Stimulated activated CD4-positive, alpha-beta T cell treated with anti-CD3 and anti-CD28 coated beads, Interleukin-1b, Interleukin-23, amount 100 ng/mL, for 48 hours (primary cell): Measurements from ENCODE around the gene TTC28.
"Not testable (repeated sequence)": the region's sequence is repeated elsewhere in the genome, so short reads cannot be mapped to it uniquely, and the experiment has no call there.

ENCODE experiments used
- DNase-seq: peaks from one replicate; pipeline ENCODE4 v3.0.0-alpha.2; 2020

Gene TTC28

DNA sequence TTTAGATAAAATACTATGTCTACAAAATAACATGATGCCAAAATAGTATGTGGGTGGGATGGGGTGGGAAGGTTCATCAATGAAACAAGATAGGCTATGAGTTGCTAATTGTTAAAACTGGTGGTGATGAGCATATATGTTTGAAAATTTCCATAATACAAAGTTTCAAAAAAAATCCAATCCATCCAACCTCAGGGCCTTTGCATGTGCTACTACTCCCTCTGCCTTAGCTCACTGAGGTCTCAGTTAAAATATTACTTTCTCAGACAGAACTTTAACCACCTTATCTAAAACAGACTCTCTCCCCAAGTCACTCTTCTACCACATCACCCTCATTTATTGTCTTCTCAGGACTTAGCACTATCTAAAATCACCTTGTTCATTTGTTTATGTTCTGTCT is 201.1 kb downstream of the TTC28 start:
- DNase-seq, result no peak

DNA sequence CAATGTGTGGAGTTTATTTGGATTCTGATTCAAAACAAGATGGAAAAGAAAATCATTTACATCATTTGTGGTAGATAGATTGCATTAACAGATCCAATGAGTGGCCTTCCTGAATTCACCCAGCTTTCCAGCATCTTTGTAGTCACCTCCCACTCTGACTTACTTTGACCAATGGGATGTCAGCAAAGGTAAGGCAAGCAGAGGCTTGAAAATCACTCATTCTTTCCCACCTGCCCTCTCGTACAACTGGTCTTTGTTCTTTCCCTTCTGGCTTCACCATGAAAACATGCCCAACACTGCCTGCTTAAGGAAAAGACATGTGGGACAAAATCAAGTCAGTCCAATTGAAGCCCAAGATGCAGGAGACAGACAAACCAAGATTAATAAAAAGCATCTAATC is 202.1 kb downstream of the TTC28 start:
- DNase-seq, result no peak

DNA sequence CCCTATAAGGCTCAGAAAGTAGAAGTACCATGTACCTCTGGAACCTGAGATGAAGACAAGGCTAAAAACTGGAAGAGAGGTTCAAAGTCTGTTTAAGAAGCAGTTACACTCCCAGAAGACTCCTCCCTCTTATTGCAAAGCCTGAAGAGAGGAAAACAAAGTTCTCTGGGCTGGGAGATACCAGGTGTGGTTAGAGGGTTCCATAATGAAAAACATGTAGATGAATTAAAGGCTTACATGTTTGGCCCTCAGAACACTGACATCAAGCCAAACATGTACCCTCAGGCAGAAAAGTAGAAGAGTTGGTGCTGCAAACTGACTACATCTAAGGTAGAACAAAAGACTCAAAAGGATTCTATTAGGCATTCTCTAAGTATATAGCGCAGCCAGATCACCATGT is 205.3 kb downstream of the TTC28 start:
- DNase-seq, result no peak

DNA sequence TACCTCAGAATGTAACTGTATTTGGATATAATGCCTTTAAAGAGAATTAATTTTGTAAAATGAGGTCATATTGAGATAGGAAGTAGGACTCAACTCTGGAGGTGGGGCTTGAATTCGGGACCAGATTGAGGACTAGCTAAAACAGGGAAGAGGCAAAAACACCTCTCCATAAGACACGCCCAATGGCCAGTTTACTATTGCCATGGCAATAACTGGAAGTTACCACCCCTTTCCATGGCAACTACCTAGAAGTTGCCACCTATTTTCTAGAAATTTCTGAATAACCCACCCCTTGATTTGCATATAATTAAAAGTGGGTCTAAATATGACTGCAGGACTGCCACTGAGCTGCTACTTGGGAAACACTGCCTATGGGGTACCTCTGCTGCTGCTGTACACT is 206.4 kb downstream of the TTC28 start:
- no peak for DNase-seq

DNA sequence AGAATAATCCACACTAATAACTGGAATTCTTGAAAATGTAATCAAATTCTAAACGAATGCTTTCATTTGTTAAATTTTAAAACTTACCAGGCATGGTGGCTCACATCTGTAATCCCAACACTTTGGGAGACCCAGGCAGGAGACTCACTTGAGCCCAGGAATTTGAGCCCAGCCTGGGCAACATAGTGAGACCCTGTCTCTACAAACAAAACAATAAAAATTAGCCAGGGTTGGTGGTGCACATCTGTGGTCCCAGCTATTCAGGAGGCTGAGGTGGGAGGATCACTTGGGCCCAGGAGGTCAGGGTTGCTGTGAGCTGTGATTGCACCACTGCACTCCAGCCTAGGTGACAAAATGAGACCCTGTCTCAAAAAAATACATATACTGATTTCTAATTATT is 212.6 kb downstream of the TTC28 start:
- DNase-seq, result not testable (repeated sequence)

DNA sequence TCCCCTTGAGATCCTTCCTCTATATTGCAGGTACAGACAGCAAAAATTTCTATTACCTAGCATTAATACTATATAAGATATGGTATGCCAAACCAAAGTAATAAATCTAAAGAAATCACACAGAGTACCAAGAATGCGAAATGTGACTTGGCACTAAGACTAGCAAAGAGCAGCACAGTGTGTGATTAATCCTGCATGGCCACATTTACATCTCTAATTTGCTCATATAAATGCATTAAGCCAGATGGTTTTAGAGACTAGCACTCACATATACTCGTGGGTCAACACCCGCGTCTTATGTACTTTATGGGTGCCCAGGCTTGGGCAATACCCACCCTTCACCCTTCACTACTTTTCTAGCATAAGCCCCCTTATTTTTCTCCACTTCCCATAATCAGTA is 213.2 kb downstream of the TTC28 start:
- no peak for DNase-seq

DNA sequence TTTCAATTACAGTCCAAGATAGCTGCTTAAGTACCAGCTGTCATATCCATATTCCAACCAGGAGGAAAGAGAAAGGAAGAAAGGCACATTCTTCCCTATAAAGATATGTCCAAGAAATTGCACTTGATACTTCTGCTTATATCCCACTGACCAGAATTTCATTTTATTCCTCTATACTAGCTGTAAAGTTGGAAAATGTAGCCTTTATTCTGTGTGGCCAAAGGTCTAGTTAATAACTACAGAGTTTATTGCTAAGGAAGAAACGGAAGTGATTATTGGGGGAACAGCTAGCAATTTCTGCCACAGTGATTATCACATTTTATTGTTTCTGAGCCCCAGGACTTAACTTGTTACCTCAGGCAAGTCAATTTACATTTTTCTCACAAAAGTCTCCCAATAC is 213.8 kb downstream of the TTC28 start:
- no peak for DNase-seq

DNA sequence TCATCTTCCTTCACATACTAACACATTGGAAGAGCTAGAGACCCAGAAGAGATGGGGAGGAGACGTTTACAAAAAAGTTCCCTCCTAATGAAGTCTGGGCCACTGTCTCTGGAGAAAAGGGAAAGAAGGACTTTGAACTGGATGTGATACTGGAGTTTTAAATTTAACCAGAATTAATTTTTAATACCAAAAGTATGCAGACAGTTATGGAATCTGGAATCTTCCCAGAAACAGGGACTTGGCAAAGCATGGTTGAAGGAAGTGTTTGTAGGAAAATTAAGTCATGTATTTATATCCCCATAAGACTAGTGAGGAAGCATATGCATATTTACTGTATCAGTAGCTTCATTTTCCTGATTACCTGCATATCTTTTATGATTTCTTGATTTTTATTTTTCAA is 215.5 kb downstream of the TTC28 start:
- DNase-seq, result no peak

DNA sequence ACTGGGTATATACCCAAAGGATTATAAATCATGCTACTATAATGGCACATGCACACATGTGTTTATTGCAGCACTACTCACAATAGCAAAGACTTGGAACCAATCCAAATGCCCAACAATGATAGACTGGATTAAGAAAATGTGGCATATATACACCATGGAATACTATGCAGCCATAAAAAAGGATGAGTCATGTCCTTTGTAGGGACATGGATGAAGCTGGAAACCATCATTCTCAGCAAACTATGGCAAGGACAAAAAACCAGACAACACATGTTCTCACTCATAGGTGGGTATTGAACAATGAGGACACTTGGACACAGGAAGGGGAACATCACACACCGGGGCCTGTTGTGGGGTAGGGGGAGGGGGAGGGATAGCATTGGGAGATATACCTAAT is 216.2 kb downstream of the TTC28 start:
- not testable (repeated sequence) for DNase-seq

DNA sequence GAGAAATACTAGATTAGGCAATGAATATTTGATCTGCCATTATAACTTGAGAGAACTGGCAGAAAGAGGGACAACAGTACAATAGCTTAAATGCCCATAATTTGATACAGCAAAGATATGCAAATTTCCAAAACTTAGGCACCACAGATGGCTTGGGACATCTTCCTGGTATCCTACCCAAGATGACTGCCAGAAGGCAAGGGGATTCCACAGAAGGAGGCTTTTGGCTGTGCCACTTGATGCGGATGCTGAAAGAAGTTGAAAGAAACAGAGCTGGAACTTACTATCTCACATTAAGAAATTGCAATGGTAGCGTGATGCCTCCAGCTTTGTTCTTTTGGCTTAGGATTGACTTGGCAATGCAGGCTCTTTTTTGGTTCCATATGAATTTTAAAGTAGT is 216.7 kb downstream of the TTC28 start:
- DNase-seq, result no peak

DNA sequence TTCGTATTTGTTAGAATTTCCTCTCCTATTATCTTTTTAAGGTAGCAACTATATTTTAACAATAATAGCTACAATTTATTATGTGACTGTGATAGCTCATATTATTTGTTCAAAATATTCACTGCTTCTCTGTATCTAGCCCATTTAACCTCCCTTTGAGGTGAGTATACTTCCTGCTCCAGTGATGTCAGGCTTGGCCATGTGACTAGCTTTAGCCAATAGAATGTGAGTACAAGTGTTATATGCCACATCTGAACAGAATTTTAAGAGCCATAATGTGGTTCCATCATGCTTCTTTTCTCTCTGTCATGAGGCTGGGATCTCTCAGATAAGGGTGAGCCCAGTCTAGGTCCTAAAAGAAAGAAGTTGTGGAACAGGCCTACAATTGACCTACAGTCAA is 217.6 kb downstream of the TTC28 start:
- no peak for DNase-seq

DNA sequence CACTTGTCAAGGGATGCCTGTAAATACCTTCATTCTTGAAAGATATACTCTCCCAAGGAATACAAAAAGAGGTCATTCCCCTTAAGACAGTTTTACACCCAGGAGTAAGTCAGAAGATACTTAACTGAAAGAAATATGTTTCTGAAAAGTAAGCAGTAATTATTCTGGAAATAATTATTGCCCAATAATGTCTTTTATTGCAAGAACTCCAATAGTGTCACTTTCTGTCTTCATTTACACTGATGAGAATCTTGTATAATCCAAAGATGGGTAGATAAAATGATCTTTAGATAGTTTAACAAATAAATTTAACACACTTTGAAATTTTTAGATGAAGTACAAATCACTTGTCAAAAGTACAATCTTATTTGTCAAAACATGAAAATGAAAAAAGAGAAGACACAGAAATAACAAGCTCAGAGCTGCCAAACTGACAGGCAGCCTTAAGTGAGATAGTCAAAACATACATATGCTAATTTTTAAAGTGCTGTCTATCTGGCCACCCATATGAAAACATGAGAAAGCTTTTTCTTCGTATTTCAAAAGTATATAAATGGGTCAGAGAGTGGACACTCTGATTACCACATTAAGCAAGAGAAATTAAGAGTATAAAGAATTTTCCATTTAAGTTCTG is 225.1 kb downstream of the TTC28 start:
- DNase-seq, result no peak

DNA sequence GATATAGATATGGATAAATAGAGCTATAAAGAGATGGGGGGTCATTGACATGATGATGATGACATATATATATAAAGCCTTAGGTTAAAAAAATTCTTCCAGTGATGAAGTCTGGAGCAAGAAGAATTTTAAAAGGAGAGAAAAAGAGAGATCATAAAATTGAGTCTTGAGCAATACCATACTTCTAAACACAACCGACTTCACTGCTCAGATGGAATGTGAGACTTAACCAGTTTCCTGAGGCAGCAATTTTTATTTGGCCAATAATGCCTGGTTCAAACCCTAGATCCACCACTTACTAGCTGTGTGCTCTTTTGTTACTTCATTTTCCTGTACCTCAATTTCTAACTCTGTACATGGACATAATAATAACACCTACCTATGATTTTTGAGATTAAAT is 229.5 kb downstream of the TTC28 start:
- DNase-seq, result no peak

DNA sequence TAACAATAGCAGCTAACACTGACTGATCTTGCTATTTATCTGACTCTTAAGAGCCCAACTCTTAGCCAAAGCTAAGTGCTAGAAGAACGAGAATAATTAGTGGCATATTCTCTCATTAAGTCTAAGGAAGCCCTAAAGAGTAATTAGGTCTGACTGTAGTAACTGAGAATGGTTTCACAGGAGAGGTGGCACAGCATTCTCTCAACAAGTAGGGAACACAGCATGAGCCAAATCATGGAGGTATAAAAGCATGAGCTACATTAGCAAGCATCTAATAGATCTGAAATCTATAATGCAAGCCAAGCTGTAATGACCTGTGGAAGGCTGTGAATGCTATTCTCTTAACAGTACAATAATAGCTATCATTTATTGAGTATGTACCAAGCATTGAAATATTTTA is 230.6 kb downstream of the TTC28 start:
- DNase-seq, result no peak

DNA sequence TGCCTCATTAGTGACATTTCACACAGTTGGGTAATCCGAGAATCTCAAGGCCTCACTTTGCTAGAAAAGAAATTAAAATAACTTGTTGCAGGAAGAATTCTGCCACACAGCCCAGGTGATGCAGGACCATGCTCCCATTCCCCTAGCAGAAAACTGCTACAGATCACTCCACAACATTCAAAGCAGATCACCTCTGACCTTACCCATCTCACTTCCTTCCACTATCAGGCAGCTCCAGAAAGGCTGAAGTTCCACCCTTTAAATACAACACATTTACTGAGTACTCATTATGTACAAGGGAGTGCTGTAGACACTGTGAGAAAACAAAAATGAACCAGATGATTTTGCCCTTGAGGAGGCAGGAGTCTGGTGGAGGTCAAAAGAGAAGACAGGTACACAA is 231.0 kb downstream of the TTC28 start:
- DNase-seq, result no peak

DNA sequence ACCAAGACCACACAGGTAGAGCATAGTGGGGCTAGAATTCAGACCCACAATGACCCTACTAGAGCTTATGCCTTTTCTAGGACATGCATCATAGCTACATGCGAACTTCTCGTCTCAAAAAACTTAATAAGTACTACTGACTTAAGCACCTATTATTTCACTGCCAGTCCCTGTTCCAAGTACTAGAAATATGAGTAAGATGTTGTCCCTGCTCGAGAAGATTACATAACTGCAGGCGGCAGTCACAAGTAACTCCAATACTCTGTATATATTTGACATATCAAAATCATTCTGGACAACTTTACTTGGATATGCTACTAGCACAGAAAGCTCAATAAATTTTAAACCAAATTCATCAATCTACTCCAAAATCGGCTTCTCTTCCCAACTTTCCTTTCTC is 235.0 kb downstream of the TTC28 start:
- DNase-seq, result no peak

DNA sequence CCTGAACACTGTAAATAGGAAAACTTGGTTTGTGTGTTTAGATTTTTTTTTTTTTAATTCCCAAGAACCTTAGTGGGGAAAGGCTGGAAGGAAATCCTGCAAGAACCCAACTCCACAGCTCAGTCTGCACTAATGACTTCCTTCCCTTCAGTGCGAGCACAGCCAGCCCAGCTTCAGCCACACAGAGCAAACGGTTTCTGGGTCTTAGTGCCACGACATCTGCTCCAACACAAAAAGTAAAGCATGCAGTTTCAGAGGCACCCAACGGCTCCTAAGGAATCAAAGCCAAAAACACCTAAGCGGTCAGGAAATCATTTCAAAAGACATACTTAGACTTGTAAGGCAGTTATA is 236.1 kb downstream of the TTC28 start:
- peak; percentile 16 for DNase-seq

DNA sequence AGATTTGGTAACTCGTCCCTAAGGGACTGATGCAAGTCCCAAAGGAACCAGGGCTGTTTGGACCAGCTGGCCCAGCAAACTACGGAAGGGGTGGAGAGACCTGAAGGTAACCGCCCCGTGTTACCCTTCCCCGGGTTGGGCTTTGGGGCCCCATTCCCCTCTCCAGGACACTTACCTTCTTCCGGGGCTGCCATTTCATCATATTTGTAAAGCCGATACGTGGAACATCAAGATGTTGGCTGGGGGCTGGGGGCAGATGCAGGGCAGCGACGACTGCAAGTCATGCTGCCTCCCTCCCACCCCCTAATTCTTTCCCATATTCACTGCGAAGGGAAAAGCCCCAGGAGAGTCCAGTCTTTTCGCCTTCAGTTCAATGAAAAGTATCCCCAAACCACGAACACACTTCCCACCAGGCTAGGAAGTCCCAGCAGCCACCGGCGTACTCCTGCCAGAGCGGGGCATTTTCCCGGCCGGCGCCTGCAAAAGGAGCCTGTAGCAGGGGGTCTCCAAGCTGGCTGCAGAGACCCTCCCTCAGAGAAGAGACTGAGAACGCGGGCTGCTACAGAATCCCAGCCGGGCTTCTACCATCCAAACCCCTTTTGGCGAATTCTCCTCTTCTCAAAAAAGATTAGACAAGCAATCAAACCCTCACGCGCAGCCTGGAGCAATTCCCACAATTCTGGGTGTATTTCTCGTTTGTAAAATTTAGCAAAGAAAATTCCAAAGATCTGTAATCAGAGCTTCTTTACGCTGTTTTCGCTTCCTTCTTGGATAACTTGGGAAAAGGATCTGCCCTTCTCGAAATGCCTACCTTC is 236.7 kb downstream of the TTC28 start:
- peak; percentile 19 for DNase-seq

DNA sequence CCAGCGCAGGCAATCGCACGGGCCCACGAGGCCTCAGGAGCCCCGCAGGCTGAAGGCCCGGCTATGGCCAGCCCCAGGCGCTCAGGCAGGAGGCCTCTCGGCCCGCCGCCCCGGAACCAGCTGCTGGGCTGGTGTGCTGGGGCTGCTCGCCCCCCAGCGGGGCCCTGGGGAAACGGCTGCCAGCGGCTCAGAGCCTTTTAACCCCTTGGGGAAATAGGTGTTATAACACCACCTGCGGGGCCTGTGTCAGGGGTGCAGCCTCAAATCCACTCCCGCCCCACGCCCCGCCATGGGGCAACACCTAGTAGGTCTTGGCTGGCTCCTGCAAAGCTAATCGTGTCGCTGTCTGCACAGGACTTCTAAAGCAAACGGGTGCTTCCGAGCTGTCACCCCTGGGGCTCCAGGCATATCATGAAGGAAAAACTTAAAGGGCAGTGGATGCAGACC is 237.4 kb downstream of the TTC28 start:
- peak; percentile 83 for DNase-seq

DNA sequence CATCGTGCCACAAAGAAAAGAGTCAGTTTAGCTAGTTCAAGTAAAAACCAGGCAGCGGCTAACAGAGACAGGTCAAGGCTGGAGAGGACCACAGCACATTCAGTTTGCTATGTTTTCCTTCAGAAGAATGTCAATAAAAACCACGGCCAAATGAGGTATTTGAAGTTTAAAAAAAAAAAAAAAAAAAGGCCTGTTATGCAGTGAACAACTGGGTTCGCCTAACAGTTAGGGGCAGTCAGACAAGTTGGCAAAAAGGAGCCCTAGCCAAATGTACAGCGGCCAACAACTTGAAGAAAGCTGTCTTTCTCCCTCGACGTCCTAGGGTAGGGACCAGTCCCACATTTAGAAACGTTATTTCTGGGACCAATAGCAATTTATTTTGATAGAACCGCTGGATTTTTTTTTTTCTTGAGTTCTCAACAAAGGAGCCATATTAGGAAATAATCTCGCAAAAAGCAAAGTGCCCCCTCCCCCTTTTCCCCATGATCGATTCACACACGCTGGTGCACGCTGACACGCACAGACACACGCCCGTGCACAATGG is 237.8 kb downstream of the TTC28 start:
- no peak for DNase-seq

DNA sequence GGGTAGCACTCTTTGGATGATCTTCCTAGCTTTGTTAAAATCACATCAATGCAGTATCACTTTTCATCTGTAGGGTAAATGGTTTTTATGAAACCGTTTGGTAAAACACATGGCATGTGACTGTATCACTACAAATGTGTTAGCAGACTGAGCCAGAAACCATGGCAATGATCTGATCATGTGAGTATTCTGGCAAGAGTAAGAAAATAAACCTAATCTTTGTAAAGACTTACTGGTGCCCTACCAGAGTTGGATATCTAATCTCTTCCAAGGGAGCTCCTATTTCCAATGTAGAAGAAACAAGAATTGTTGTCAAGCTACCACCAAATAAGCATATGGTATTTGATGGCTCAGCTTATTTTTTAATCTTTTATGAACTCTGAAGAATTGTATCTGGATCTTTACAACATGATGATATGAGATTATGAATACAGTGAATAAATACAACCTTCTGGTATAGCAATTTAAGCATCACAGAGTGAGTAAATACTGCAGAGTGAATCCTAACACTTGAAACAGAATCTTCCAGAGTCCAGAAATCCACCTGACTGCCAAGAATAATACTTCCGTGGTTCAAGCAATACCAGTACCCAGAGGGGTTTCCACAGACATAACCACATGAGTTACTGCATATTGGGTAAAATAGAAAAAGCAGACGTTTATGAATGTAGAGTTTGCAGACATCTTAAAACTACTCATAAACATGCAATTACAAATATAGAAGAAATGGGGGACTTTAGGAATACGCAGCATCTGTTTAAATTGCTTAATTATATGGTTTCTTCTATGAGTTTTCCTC is 238.8 kb downstream of the TTC28 start:
- DNase-seq, result no peak

DNA sequence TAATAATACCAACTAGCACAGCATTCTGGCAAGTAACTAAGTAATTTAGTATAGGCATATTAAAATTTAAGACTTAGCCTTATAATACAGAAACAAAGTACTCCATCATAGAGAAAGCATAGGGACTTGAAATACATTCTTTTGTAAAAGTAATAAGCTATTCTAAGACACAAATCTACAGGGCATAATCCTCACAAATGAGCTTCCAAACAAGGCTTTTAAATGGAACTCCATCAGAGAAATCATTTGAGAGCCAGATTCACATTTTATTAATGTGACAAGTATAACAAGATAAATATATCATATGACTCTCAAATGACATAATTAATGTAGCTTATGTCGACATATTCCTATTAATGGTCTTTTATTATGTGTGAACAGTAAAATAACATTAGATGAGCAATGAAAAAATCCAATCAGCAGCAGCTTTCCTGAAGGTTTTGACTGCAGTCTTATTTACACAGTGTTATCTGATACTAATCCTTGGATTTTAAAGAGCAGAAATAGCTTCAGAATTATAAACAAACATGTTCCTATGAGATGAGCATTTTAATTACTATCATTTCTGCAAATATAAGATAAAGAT is 241.4 kb downstream of the TTC28 start:
- no peak for DNase-seq

DNA sequence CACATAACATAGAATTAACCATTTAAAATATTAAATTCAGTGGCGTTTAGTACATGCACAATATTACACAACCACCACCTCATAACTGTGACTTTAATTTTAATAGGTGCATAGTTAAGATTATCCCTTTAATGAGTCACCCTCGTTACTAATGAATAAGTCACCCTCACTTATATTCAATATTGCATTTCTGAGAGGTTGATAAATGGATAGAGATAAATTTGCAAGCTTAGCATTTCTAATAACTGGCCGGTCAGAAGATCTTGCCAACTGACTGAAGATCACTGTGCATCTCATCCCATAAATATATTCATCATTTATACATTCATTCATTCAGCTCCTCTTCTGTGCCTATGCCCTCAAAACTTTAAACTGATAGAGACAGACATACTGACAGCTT is 243.7 kb downstream of the TTC28 start:
- DNase-seq, result no peak
